HCT116 (cell line): Measurements from ENCODE around the gene AQP9. TPM values are rescaled to one million over a fixed set of nuclear protein-coding genes. Genes with fewer than 3 reads are reported as not detected.
"Not testable (repeated sequence)": the region's sequence is repeated elsewhere in the genome, so short reads cannot be mapped to it uniquely, and the experiment has no call there.

Experiments
- ATAC-seq: fragments of 200-7000 bp; cut with Tn5 transposase; 2 replicates; pipeline ENCODE4 v1.9.1; 2020; ENCODE audit warnings: mild to moderate bottlenecking, moderate library complexity
- BruUV-seq: library from RNA; stranded (reverse); fragments of 400-500 nt; replicated peaks from 2 replicates; lab custom pipeline; 2021; lab: Mats Ljungman, UMichigan
- CTCF ChIA-PET: fragments of 300-600 bp; sonication (Branson Sonifier 250); formaldehyde crosslinking; loops from one replicate; lab custom pipeline; 2021; ENCODE audit warnings: antibody characterized with exemption; lab: Charles Lee
- POLR2A ChIA-PET: fragments of 300-600, 350-600 bp; sonication (Branson Sonifier 250); formaldehyde crosslinking; loops from one replicate; lab custom pipeline; 2021; ENCODE audit warnings: antibody characterized with exemption; lab: Charles Lee
- RAD21 ChIA-PET, 2 experiments: fragments of 300-600 bp; sonication (Branson Sonifier 250); formaldehyde crosslinking; loops; one replicate each; lab custom pipeline; 2023; ENCODE audit warnings: low total read pairs in 2 of 2; ENCODE audit not compliant: uncharacterized antibody in 2 of 2, unreplicated experiment in 2 of 2, low non-redundant PET in 1 of 2; lab: Charles Lee
- DNase-seq: peaks from one replicate; pipeline ENCODE4 v3.0.0-alpha.2; 2010; ENCODE audit warnings: low read depth, low spot score
- H2AFZ ChIP-seq: fragments of 200-600 bp; shearing (Covaris generic), sonication (generic); 2 replicates; pipeline ENCODE4 v1.6.1; 2017; ENCODE audit warnings: low read depth, mixed run types, mixed read lengths, antibody characterized with exemption, low read length; ENCODE audit not compliant: poor library complexity, severe bottlenecking
- H3K27ac ChIP-seq: 2 replicates; pipeline ENCODE4 v1.5.1; 2012; ENCODE audit warnings: low read depth, low read length
- H3K27me3 ChIP-seq: fragments of 200-600 bp; sonication (generic); 2 replicates; pipeline ENCODE4 v1.6.1; 2016; ENCODE audit warnings: mixed run types, low read length, mixed read lengths; ENCODE audit not compliant: insufficient read depth
- H3K36me3 ChIP-seq, 2 experiments: fragments of 200-500 bp in 1 of 2; fragments of 200-600 bp in 1 of 2; sonication (Bioruptor generic) in 1 of 2; sonication (generic) in 1 of 2; 2 replicates each; pipeline versions ENCODE4 v1.5.1 to v1.6.1; 2014 to 2016; ENCODE audit warnings: low read length in 2 of 2, inconsistent platforms in 1 of 2, mixed read lengths in 1 of 2, mixed run types in 1 of 2; ENCODE audit not compliant: insufficient read depth in 2 of 2, control insufficient read depth in 1 of 2
- H3K4me1 ChIP-seq, 2 experiments: fragments of 200-600 bp in 1 of 2; sonication (generic) in 1 of 2; 2 replicates each; pipeline versions ENCODE4 v1.5.1 to v1.6.1; 2012 to 2017; ENCODE audit warnings: low read length in 2 of 2, inconsistent platforms in 1 of 2, mild to moderate bottlenecking in 1 of 2, mixed read lengths in 1 of 2, mixed run types in 1 of 2, moderate library complexity in 1 of 2; ENCODE audit not compliant: insufficient read depth in 2 of 2, control insufficient read depth in 1 of 2
- H3K4me2 ChIP-seq: fragments of 200-600 bp; sonication (generic); 2 replicates; pipeline ENCODE4 v1.6.1; 2017; ENCODE audit warnings: mixed run types, low read length, mixed read lengths
- H3K4me3 ChIP-seq, 2 experiments: fragments of 200-600 bp in 1 of 2; sonication (generic) in 1 of 2; replicated peaks in 1 of 2; 2 replicates each; pipeline ENCODE4 v1.5.1; 2011 to 2016; ENCODE audit warnings: low read length in 2 of 2, control low read depth in 1 of 2, low read depth in 1 of 2, mild to moderate bottlenecking in 1 of 2, mixed read lengths in 1 of 2, mixed run types in 1 of 2
- H3K79me2 ChIP-seq: fragments of 200-600 bp; sonication (generic); 2 replicates; pipeline ENCODE4 v1.6.1; 2017; ENCODE audit warnings: mild to moderate bottlenecking, mixed run types, low read length, moderate library complexity, mixed read lengths; ENCODE audit not compliant: insufficient read depth
- H3K9ac ChIP-seq: fragments of 200-600 bp; sonication (generic); 2 replicates; pipeline ENCODE4 v1.6.1; 2016; ENCODE audit warnings: low read length, mixed read lengths
- H3K9me2 ChIP-seq: fragments of 200-600 bp; sonication (generic), shearing (Covaris generic); 2 replicates; pipeline ENCODE4 v1.6.1; 2017; ENCODE audit warnings: mixed run types, mild to moderate bottlenecking, moderate library complexity; ENCODE audit not compliant: insufficient read depth
- H3K9me3 ChIP-seq, 2 experiments: fragments of 200-500 bp in 1 of 2; fragments of 200-600 bp in 1 of 2; sonication (Bioruptor generic) in 1 of 2; sonication (generic) in 1 of 2; 2 replicates each; pipeline ENCODE4 v1.6.1; 2014 to 2017; ENCODE audit warnings: low read length in 2 of 2, mixed read lengths in 2 of 2, inconsistent platforms in 1 of 2, low read depth in 1 of 2, mild to moderate bottlenecking in 1 of 2, mixed run types in 1 of 2, moderate library complexity in 1 of 2; ENCODE audit not compliant: control insufficient read depth in 1 of 2, insufficient read depth in 1 of 2
- H4K20me1 ChIP-seq: fragments of 200-600 bp; sonication (generic), shearing (Covaris generic); 2 replicates; pipeline ENCODE4 v1.6.1; 2017; ENCODE audit warnings: mixed run types, mild to moderate bottlenecking, moderate library complexity; ENCODE audit not compliant: insufficient read depth
- ELF1 ChIP-seq: IDR thresholded peaks from 2 replicates; pipeline ENCODE4 v1.6.1; 2012; ENCODE audit warnings: low read depth, borderline replicate concordance
- EZH2 ChIP-seq: fragments of 200-600 bp; sonication (generic); IDR thresholded peaks from 2 replicates; pipeline ENCODE4 v1.6.1; 2017; ENCODE audit warnings: antibody characterized with exemption, mixed run types
- EZH2phosphoT487 ChIP-seq: fragments of 200-600 bp; IDR thresholded peaks from 2 replicates; pipeline ENCODE4 v1.6.1; 2018; ENCODE audit warnings: antibody characterized with exemption, borderline replicate concordance
- JUND ChIP-seq: IDR thresholded peaks from 2 replicates; pipeline ENCODE4 v1.6.1; 2012
- POLR2A ChIP-seq: IDR thresholded peaks from 2 replicates; pipeline ENCODE4 v1.7.0; 2011; ENCODE audit warnings: borderline replicate concordance; ENCODE audit not compliant: insufficient read depth, insufficient read length; ENCODE audit errors: extremely low read depth
- RAD21 ChIP-seq: IDR thresholded peaks from 2 replicates; pipeline ENCODE4 v1.6.1; 2012; ENCODE audit warnings: low read depth, mild to moderate bottlenecking
- SIN3A ChIP-seq: IDR thresholded peaks from 2 replicates; pipeline ENCODE4 v1.6.1; 2012; ENCODE audit warnings: low read depth
- SP1 ChIP-seq: IDR thresholded peaks from 2 replicates; pipeline ENCODE4 v1.6.1; 2012; ENCODE audit warnings: low read depth
- YY1 ChIP-seq: IDR thresholded peaks from 2 replicates; pipeline ENCODE4 v1.6.1; 2011; ENCODE audit warnings: low read length, low read depth, moderate library complexity, mild to moderate bottlenecking; ENCODE audit not compliant: insufficient replicate concordance; ENCODE audit errors: extremely low read depth
- ZFX ChIP-seq: fragments of 450-650 bp; IDR thresholded peaks from 2 replicates; pipeline ENCODE4 v1.6.1; 2017
- ZNF274 ChIP-seq: fragments of 200-500 bp; sonication (Bioruptor generic); IDR thresholded peaks from 2 replicates; pipeline ENCODE4 v1.6.1; 2014; ENCODE audit warnings: mild to moderate bottlenecking, low read depth, low read length, inconsistent platforms
- intact Hi-C: fragments of 100-400 bp; cut with micrococcal nuclease; formaldehyde crosslinking; loops from 2 replicates; pipeline ENCODE4 v1.10.0; 2022
- total RNA-seq: library from RNA; stranded (reverse); gene quantifications from one replicate; pipeline ENCODE4 v1.2.1, GENCODE V29; 2021; ENCODE audit not compliant: unreplicated experiment
- TF ChIP-seq, protein P1 (sequence below), 3 experiments: fragments of 200-600 bp in 1 of 3; sonication (generic) in 1 of 3; IDR thresholded peaks in 2 of 3; conservative IDR thresholded peaks in 1 of 3; 2 replicates each; pipeline ENCODE4 v1.5.1; 2012 to 2017; ENCODE audit warnings: low read depth in 2 of 3, low read length in 2 of 3, antibody characterized with exemption in 1 of 3, borderline replicate concordance in 1 of 3, control low read depth in 1 of 3, mild to moderate bottlenecking in 1 of 3, mixed read lengths in 1 of 3, mixed run types in 1 of 3, moderate library complexity in 1 of 3; ENCODE audit not compliant: insufficient read depth in 1 of 3
- TF ChIP-seq, protein P2 (sequence below): IDR thresholded peaks from 2 replicates; pipeline ENCODE4 v1.6.1; 2011; ENCODE audit warnings: mild to moderate bottlenecking, low read length, moderate library complexity; ENCODE audit not compliant: insufficient replicate concordance; ENCODE audit errors: extremely low read depth

The AQP9 gene
- total RNA-seq, 1 experiment from 2014 or later, result 0.12 TPM

DNA sequence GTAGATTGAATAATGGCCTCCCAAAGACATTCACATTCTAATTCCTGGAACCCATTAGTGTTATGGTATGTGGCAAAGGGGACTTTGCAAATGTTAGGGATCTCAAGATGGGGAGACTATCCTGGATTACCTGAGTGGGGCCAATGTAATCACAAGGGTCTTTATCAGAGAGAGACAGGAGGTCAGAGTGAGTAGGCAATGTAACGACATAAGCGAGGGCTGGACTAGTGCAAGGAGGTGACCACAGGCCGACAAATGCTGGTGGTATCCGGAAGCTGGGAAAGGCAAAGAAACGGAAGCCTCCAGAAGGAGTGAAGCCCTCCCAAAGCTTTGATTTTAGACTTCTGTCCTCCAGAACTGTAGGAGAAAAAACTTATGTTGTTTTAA lies 26.5 kb upstream of the AQP9 start (continued):
- TF ChIP-seq JUND, result no peak
- TF ChIP-seq POLR2A, result no peak
- no peak for TF ChIP-seq ZNF274
- TF ChIP-seq, protein P1, sequence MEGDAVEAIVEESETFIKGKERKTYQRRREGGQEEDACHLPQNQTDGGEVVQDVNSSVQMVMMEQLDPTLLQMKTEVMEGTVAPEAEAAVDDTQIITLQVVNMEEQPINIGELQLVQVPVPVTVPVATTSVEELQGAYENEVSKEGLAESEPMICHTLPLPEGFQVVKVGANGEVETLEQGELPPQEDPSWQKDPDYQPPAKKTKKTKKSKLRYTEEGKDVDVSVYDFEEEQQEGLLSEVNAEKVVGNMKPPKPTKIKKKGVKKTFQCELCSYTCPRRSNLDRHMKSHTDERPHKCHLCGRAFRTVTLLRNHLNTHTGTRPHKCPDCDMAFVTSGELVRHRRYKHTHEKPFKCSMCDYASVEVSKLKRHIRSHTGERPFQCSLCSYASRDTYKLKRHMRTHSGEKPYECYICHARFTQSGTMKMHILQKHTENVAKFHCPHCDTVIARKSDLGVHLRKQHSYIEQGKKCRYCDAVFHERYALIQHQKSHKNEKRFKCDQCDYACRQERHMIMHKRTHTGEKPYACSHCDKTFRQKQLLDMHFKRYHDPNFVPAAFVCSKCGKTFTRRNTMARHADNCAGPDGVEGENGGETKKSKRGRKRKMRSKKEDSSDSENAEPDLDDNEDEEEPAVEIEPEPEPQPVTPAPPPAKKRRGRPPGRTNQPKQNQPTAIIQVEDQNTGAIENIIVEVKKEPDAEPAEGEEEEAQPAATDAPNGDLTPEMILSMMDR (IDR thresholded peaks at IDR 0.05 in 2 of 3, conservative IDR thresholded peaks at IDR 0.05 in 1 of 3; ENCODE audit: borderline replicate concordance in 1 of 3, insufficient read depth in 1 of 3, low read depth in 2 of 3, low read length in 2 of 3), result no peak
- TF ChIP-seq, all 23 proteins: peak for 0

DNA sequence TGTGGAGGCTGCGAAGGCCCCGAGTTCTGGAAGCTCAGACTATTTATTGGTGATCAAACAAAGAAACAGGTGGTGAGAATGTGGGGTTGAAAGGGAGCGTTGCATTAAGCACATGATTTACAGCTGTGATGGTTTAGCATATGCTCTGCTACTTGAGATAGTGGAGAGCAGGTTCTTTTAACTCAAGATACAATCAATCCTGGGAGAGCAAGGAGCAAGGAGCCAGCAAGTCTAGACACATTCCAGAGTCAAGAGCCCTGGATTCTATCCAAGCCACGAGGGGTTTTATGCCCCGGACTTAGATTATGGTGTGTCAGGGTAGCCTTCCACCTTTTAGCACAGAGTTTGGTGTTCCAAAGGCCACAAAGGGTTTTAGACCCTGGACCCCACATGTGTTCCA lies 24.8 kb upstream of the AQP9 start:
- BruUV-seq, H3K4me1 ChIP-seq, H3K27ac ChIP-seq, H3K79me2 ChIP-seq, H3K27me3 ChIP-seq, H3K9me2 ChIP-seq, intact Hi-C loops, H3K9ac ChIP-seq, ATAC-seq, H3K4me2 ChIP-seq, DNase-seq, RAD21 ChIA-PET, H4K20me1 ChIP-seq, CTCF ChIA-PET, H3K36me3 ChIP-seq, H3K4me3 ChIP-seq, POLR2A ChIA-PET, H3K9me3 ChIP-seq, H2AFZ ChIP-seq: not testable (repeated sequence)

DNA sequence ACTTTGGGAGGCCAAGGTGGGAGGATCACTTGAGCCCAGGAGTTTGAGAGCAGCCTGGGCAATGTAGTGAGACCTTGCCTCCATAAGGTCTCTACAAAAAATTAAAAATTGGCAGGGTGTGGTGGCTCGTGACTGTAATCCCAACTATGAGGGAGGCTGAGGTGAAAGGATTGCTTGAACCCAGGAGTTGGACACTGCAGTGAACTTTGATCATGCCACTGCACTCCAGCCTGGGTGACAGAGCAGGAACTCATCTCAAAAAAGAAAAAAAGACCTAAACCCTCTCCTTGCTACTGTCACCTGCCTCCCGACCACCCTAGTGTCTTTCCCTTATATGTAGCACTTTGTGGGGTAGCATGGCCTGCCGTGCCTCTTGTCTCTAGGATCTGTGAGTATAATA lies 23.8 kb upstream of the AQP9 start:
- intact Hi-C loops, result no loop called here
- BruUV-seq, result no TSS peak
- ChIA-PET CTCF (no interaction called here), RAD21 (no interaction called here), POLR2A (no interaction called here)
- Histone ChIP-seq H3K4me3 (no peak overlapping the region), H4K20me1 (no peaks in the 10 kb centered on the region), H3K4me1 (no peaks in the 10 kb centered on the region), H3K9me2 (no peaks in the 10 kb centered on the region), H3K4me2 (no peak overlapping the region), H3K36me3 (no peaks in the 10 kb centered on the region), H3K79me2 (no peaks in the 10 kb centered on the region), H3K27ac (no peak overlapping the region), H3K9ac (no peak overlapping the region), H2AFZ (no peak overlapping the region), H3K27me3 (no peaks in the 10 kb centered on the region), H3K9me3 (no peaks in the 10 kb centered on the region)
- DNase-seq, result no peak
- ATAC-seq, result no peak
- TF ChIP-seq POLR2A, result no peak
- TF ChIP-seq YY1, result no peak
- no peak for TF ChIP-seq SP1
- no peak for TF ChIP-seq SIN3A
- TF ChIP-seq EZH2phosphoT487, result no peak
- TF ChIP-seq ELF1, result no peak
- no peak for TF ChIP-seq EZH2
- no peak for TF ChIP-seq JUND
- TF ChIP-seq RAD21, result no peak
- TF ChIP-seq, protein P2, sequence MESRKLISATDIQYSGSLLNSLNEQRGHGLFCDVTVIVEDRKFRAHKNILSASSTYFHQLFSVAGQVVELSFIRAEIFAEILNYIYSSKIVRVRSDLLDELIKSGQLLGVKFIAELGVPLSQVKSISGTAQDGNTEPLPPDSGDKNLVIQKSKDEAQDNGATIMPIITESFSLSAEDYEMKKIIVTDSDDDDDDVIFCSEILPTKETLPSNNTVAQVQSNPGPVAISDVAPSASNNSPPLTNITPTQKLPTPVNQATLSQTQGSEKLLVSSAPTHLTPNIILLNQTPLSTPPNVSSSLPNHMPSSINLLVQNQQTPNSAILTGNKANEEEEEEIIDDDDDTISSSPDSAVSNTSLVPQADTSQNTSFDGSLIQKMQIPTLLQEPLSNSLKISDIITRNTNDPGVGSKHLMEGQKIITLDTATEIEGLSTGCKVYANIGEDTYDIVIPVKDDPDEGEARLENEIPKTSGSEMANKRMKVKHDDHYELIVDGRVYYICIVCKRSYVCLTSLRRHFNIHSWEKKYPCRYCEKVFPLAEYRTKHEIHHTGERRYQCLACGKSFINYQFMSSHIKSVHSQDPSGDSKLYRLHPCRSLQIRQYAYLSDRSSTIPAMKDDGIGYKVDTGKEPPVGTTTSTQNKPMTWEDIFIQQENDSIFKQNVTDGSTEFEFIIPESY, result no peak
- TF ChIP-seq ZFX, result no peak
